Bronchial epithelial cell (primary cell): ENCODE results near the gene GNPTAB. TPM values are rescaled to one million over a fixed set of nuclear protein-coding genes. Genes with fewer than 3 reads are reported as not detected.

Experiments used
- DNase-seq: peaks from one replicate; pipeline ENCODE4 v3.0.0-alpha.2; 2010; ENCODE audit warnings: low read depth
- FAIRE-seq: peaks from 2 replicates; lab custom pipeline; 2011; peaks lifted over from hg19 to GRCh38; lab: Jason Lieb, UNC
- H3K27me3 ChIP-seq: 2 replicates; pipeline ENCODE4 v1.5.1; 2011; ENCODE audit warnings: low read length; ENCODE audit not compliant: control insufficient read depth, insufficient read depth
- H3K36me3 ChIP-seq: 2 replicates; pipeline ENCODE4 v1.5.1; 2011; ENCODE audit warnings: low read length; ENCODE audit not compliant: control insufficient read depth, insufficient read depth
- H3K4me3 ChIP-seq: 2 replicates; pipeline ENCODE4 v1.5.1; 2011; ENCODE audit warnings: mild to moderate bottlenecking, low read depth, low read length, control low read depth
- total RNA-seq: library from RNA; depleted of rRNA; stranded (reverse); fragments of >200 nt; gene quantifications from 2 replicates; pipeline ENCODE4 v1.2.1, GENCODE V29; 2014
- TF ChIP-seq, protein P1 (sequence below): IDR thresholded peaks from 2 replicates; pipeline ENCODE4 v1.5.1; 2011; ENCODE audit warnings: mild to moderate bottlenecking, moderate library complexity, low read length, control low read depth, inconsistent platforms; ENCODE audit not compliant: insufficient read depth, severe bottlenecking

Gene GNPTAB
- total RNA-seq, 1 donor from 2014 or later: 15.8 TPM

DNA sequence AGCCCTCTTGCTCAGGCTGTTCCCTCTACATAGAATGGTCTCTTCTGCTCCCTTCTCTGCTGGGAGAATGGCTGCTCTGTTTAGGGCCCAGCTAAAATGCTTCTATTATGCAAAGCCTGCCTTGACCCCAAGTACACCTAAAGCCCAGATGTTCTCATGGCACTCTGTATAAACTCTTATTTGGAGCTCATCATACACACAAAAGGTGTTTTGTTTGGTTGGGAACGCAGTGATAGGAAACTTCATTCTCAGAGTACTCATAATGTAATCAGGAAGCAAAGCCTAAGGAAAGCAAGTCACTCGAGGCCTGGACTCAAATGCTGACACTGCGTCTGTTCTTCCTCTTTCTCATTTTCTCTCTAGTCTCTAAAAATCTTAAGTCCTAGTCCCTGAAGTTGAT lies 53.3 kb downstream of the GNPTAB start:
- FAIRE-seq (no peak), DNase-seq (no peak)
- H3K27me3 ChIP-seq: no peaks in the 10 kb centered on the region
- no peak overlapping the region for H3K4me3 ChIP-seq
- TF ChIP-seq, protein P1, sequence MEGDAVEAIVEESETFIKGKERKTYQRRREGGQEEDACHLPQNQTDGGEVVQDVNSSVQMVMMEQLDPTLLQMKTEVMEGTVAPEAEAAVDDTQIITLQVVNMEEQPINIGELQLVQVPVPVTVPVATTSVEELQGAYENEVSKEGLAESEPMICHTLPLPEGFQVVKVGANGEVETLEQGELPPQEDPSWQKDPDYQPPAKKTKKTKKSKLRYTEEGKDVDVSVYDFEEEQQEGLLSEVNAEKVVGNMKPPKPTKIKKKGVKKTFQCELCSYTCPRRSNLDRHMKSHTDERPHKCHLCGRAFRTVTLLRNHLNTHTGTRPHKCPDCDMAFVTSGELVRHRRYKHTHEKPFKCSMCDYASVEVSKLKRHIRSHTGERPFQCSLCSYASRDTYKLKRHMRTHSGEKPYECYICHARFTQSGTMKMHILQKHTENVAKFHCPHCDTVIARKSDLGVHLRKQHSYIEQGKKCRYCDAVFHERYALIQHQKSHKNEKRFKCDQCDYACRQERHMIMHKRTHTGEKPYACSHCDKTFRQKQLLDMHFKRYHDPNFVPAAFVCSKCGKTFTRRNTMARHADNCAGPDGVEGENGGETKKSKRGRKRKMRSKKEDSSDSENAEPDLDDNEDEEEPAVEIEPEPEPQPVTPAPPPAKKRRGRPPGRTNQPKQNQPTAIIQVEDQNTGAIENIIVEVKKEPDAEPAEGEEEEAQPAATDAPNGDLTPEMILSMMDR: no peak
- H3K36me3 ChIP-seq: no peaks in the 10 kb centered on the region

DNA sequence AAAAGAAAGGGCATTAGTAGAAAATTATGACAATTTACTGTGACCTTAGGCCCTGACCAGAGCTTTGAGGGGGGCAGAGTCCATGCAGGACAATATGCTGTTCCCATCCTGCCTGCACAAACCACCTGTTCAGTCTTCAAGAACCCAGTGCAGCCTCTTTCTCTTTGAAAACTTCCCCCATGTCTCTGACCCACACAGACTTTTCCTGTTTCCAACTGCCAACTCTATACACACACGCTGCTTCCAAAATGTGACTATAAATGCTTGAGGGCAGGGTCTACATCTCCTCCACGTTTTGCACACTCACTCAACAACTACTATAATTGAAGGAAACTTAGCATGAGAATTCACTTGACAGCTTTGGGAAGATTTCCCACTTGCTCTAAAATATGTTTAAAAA lies 54.9 kb downstream of the GNPTAB start:
- TF ChIP-seq, protein P1: no peak
- Histone ChIP-seq H3K27me3 (no peaks in the 10 kb centered on the region), H3K36me3 (no peaks in the 10 kb centered on the region), H3K4me3 (no peak overlapping the region)
- no peak for FAIRE-seq
- no peak for DNase-seq

DNA sequence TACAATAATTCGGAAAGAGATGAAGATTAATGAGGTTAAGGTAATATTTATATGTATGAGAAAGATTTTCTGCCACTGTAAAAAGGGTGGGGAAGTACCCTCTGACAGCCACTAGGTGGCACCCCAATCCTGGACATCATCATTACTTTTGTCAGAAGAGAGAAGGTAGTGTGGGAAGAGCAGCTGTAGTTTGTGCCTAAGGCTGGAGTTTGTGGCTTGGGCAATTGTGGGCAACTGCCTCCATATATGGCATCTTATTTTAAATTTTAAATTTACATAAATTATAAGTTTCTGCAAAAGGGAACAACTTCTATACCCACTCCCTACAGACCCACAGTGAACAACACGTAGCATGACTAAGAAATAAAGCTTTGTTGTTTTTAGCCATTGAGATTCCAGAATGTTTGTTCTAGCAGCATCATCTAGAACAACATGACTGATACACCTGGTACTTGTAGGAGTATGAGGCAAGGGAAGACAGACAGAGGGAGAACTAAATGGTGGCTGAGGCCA lies 57.1 kb downstream of the GNPTAB start:
- Histone ChIP-seq H3K27me3 (no peaks in the 10 kb centered on the region), H3K36me3 (peaks cover 2% of the 10 kb centered on the region), H3K4me3 (no peak overlapping the region)
- TF ChIP-seq, protein P1: peak; percentile 74
- DNase-seq: peak; percentile 58
- FAIRE-seq: no peak

DNA sequence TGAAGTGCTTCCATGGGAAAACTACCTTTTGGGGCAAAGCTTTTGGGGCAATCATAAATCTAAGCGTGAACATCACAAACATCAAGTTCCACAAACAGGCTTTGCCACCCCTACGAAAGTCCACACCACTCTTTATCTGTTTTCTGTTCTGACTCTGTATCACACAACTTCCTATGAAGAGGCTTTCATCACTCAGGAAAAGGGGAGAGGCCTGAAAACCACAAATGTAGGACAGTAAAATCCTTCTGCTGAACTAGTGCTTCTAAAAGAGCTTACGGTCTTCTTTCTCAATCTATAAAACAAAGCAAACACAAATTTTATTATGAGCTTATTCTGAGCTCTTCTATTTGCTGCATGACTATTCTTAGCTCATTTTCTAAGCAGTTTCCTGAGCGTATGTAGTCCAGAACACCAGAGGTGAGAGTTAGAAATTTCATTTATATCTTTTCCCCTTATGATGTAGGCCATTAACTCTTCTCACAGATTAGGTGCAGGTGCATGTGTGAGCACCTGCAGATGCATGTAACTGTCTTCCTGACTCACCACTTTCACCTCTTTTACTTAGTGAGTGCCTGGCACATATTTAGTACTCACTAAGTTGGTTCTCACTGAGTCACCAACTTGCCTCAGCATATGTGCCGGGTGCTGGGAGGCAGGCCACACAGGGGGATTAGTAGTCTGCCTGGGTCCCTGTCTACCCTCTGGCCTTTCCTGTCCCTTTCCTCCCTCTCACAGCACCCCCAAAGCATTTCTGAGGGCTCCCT lies 58.6 kb downstream of the GNPTAB start:
- FAIRE-seq (no peak), DNase-seq (peak; percentile 71)
- no peak overlapping the region for H3K4me3 ChIP-seq
- H3K27me3 ChIP-seq: no peaks in the 10 kb centered on the region
- TF ChIP-seq, protein P1: no peak
- H3K36me3 ChIP-seq: peaks cover 2% of the 10 kb centered on the region

DNA sequence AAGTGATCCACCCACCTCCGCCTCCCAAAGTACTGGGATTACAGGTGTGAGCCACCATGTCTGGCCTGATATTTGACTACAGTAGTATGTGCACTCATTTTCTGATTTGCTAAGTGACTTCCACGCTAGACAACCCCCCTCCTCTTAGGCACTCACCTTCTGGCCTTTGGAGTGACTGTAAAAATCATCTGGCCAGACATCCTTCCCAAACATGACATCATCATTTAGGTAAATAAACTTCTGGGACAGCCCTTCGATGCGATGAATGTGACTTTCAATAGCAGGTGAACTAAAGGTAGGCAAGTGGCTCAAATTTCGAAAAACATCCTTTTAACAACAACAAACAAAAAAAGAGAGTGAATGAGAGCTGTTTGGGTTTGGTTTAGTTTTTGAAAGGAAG lies 60.9 kb downstream of the GNPTAB start:
- TF ChIP-seq, protein P1: no peak
- no peak for FAIRE-seq
- Histone ChIP-seq H3K27me3 (no peaks in the 10 kb centered on the region), H3K36me3 (peaks cover 2% of the 10 kb centered on the region), H3K4me3 (no peak overlapping the region)
- DNase-seq: no peak

DNA sequence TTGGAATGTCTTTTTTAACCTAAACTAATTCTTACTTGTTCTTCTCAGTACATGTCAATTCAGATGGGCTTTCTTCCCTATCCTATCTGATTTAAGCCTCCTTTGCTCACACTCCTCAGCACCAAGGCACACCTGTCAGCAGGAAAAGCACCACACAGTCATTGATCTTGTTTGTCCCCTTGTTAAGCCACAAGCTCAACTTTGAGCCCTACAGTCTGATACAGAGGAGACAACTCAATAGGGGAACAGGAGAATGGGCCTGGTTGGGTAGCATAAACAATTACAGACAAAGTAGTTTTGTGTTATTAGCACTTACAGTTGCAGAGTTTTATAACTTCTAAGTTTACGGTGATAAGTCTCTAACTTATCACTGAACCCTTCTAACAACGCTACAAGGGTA lies 62.0 kb downstream of the GNPTAB start:
- TF ChIP-seq, protein P1: no peak
- no peak for DNase-seq
- H3K27me3 ChIP-seq: no peaks in the 10 kb centered on the region
- no peak for FAIRE-seq
- no peak overlapping the region for H3K4me3 ChIP-seq
- H3K36me3 ChIP-seq: peaks cover 2% of the 10 kb centered on the region
